Left forelimb (tissue), 1 donor: ENCODE data around the gene TPX2.
A peak's percentile ranks its signal among the peaks of the same experiment; 100 is the strongest.

Source experiments
- DNase-seq: peaks from one replicate; pipeline ENCODE4 v3.0.0-alpha.2; 2018; ENCODE audit warnings: low spot score

The TPX2 gene

GRCh38 chr20:31738729-31739549 lies at the start of gene TPX2:
TPX2 (plus strand) TSS chr20:31739290; CDS start chr20:31757477, 18,187 bp downstream.
- DNase-seq, result peak; percentile 94

DNA sequence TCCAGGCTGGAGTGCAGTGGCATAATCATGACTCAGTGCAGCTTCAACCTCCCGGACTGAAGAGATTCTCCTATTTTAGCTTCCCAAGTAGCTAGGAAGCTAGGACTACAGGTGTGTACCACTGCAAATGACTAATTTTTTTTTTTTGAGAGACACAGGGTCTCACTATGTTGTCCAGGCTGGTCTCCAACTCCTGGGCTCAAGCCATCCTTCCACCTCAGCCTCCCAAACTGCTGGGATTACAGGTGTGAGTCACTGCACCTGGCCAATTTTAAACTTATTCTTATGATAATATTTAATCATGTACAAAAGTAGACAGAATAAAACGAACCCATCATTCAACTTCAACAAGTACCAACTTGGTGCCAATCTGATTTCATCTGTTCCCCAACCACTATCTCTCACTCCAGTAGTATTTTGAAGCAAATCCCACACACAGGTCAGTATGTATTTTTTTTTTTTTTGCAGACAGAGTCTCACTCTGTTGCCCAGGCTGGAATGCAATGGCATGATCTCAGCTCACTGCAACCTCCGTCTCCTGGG lies 48.9 kb upstream of the TPX2 start:
- no peak for DNase-seq

GRCh38 chr20:31691646-31692275 lies 47.3 kb upstream of the TPX2 start:
- no peak for DNase-seq

GRCh38 chr20:31693402-31693801 lies 45.7 kb upstream of the TPX2 start:
- DNase-seq, result no peak

DNA sequence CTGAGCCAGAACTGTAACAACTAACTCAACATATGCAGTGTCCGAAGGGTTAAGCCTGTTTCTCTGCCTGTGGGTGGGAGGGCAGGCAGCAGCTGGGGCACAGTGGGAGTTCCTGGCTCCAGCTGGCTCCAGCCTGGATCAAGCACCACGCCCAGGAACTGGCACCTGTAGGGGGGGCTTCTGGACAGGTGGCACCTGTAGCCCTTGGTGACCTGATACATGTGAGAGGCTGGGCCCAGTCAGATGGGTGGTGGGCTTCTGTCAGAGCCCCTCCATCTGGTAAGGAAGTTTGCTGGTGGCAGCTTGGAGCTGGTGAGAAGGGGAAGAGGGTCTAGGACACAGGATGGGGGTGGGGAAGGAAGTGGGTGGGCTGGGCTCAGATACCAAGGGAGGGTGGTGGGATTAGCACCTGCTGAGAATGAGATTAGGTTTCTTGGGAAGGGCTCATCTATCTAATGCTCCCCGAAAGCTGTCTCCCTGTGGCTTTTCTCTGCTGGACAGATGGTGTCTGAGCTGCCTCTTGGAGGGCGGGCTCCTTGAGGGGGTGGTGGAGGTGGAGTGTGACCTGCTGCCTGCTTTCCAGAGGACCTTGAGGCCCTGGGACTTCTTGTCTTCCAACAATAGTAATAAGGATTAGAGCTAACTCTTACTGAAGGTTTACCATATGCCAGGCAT lies 45.0 kb upstream of the TPX2 start:
- DNase-seq, result no peak

- no peak for DNase-seq
Measured at GRCh38 chr20:31694842-31695593, 44.1 kb upstream of the TPX2 start.

DNA sequence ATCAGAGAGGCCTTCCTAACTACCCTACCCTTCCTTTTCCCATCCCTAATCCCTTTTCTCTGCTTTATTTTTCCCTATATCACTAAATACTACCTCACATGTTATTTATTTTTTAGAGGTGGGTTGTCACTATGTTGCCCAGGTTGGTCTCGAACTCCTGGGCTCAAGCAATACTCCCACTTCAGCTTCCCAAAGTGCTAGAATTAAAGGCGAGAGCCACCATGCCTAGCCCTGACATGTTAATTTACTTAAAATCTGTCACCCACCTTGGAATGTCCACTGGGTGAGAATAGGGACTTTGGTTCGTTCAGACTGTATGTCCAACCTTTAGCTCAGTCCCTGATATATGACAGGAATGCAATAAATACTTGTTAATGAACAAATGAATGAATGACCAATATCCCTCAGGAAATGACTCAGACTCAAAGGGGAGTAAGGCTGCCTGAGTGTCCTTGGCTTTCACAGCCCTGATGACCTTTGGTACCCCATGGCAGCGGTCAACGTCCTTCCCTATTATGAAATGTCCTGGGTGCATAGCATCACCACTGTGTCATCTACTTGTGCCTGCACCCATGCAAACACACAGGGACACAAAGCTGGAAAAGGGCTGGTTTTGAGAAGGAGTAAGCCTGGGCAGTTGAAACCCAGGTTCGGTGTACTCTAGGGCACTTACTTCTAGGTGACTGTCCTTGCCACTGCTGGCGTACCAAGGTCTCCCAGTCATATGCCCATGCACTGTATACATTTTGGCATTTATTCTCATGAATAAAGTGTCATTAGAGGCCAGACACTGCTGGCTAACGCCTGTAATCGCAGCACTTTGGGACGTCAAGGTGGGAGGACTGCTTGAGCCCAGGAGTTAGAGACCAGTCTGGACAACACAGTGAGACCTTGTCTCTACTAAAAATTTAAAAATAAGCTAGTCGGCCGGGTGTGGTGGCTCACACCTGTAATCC lies 43.0 kb upstream of the TPX2 start:
- no peak for DNase-seq

- no peak for DNase-seq
Measured at GRCh38 chr20:31698243-31698802, 40.8 kb upstream of the TPX2 start.

GRCh38 chr20:31698803-31699718 lies 40.0 kb upstream of the TPX2 start:
- no peak for DNase-seq

GRCh38 chr20:31699801-31700728 lies 39.0 kb upstream of the TPX2 start:
- no peak for DNase-seq

DNA sequence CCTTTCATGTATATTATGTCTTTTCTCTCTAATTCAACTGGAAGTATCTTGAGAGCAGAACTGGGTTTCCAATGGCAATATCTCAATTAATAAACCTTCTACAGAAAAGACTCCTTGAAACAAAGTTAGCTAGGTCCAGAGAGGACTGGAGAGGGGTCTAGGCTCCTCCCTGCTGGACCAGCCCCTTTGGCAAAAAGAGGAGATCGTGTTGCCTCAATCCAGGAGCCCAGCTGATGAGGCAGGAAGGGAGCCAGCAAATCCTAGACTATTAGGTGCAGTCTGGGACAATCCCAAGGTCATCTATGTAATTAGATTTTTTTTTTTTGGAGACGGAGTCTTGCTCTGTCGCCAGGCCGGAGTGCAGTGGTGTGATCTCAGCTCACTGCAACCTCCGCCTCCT lies 38.3 kb upstream of the TPX2 start:
- no peak for DNase-seq

- DNase-seq, result no peak
Measured at GRCh38 chr20:31701591-31701990, 37.5 kb upstream of the TPX2 start.

DNA sequence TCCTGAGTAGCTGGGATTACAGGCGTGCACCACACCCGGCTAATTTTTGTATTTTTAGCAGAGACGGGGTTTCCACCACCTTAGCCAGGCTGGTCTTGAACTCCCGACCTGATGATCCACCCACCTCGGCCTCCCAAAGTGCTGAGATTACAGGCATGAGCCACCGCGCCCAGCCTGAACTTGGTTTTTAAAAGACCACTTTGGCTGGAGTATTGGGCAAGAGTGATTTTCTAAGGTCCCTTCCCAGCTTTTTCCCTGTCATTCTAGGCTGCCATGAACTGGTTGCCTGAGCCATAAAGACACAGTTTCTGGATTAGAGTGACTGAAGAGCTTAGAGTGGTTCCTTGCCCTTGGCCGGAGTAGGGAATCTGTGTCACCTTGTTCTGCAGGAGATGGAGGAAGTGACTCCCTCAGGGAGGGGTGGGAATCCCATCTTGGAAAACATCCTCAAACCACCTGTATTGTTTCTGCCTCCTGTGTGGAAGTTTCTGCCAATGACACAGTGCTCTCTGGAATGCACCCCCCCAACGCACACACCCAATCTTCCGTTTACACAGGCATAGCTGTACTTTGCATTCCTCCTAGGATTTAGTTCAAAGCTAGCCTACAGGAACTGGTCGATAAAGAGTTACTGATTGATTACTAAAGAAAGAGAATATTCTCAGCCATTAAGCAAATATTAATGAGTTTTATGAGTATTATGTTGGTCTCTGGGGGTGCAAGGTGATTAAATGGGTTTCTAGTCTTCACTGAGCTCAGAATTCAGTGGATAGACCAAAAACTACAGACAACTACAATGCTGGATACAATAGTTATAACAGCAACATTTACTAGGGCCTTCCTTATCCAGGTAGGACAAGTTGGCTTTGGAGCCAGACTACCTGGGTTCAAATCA lies 34.6 kb upstream of the TPX2 start:
- DNase-seq, result no peak

DNA sequence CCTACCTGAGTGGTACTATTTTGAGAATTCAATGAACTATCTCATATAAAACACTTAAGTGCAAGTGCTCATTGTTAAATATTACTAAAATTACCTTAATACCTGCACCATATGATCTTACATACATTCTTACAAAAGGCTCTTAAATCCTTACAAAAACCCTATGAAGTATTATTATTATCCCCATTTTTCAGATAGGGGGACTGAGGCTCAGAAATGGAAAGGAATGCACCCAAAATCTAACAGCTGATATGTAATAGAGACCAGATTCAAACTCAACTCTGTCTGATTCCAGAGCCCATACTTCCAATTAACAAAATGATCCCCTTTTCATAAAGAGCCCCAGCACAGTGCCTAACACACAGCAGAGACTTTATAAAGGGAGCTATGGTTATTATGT lies 33.9 kb upstream of the TPX2 start:
- no peak for DNase-seq

GRCh38 chr20:31705598-31706597 lies 33.2 kb upstream of the TPX2 start:
- no peak for DNase-seq
